HG03095 (cell line): ENCODE data around the gene CCDC192.
A peak's percentile ranks its signal among the peaks of the same experiment; 100 is the strongest.

Experiments used
- ATAC-seq: cut with Tn5 transposase; IDR thresholded peaks from one replicate; pipeline ENCODE4 v1.9.1; 2021; ENCODE audit warnings: moderate library complexity; ENCODE audit not compliant: unreplicated experiment

Gene CCDC192

GRCh38 chr5:127805448-127805847 lies 102.3 kb downstream of the CCDC192 start:
- ATAC-seq, result no peak

GRCh38 chr5:127806776-127807175 lies 103.6 kb downstream of the CCDC192 start:
- no peak for ATAC-seq

- no peak for ATAC-seq
Observed at GRCh38 chr5:127809533-127809932, 106.3 kb downstream of the CCDC192 start.

- no peak for ATAC-seq
Observed at GRCh38 chr5:127810017-127810416, 106.8 kb downstream of the CCDC192 start.

GRCh38 chr5:127810707-127811490 lies 107.7 kb downstream of the CCDC192 start:
- no peak for ATAC-seq

- ATAC-seq, result no peak
Observed at GRCh38 chr5:127812570-127812969, 109.4 kb downstream of the CCDC192 start.

GRCh38 chr5:127813633-127814587 lies 110.7 kb downstream of the CCDC192 start:
- ATAC-seq, result no peak

GRCh38 chr5:127814588-127814973 lies 111.4 kb downstream of the CCDC192 start:
- no peak for ATAC-seq

- peak; percentile 93 for ATAC-seq
Observed at GRCh38 chr5:127820910-127821553, 117.8 kb downstream of the CCDC192 start.

- ATAC-seq, result no peak
Observed at GRCh38 chr5:127821896-127822295, 118.7 kb downstream of the CCDC192 start.

GRCh38 chr5:127824126-127824525 lies 120.9 kb downstream of the CCDC192 start:
- no peak for ATAC-seq

GRCh38 chr5:127826011-127826410 lies 122.8 kb downstream of the CCDC192 start:
- ATAC-seq, result no peak

- no peak for ATAC-seq
Observed at GRCh38 chr5:127827451-127827850, 124.3 kb downstream of the CCDC192 start.

GRCh38 chr5:127830157-127830556 lies 127.0 kb downstream of the CCDC192 start:
- ATAC-seq, result no peak

GRCh38 chr5:127830829-127831598 lies 127.8 kb downstream of the CCDC192 start:
- ATAC-seq, result no peak

- no peak for ATAC-seq
Observed at GRCh38 chr5:127832067-127832466, 128.9 kb downstream of the CCDC192 start.

GRCh38 chr5:127834094-127834531 lies 130.9 kb downstream of the CCDC192 start:
- ATAC-seq, result no peak

GRCh38 chr5:127834554-127834953 lies 131.4 kb downstream of the CCDC192 start:
- ATAC-seq, result no peak

- no peak for ATAC-seq
Observed at GRCh38 chr5:127838661-127839060, 135.5 kb downstream of the CCDC192 start.

GRCh38 chr5:127839072-127839471 lies 135.9 kb downstream of the CCDC192 start:
- ATAC-seq, result no peak
